Mucosa of stomach (tissue), 1 donor: Measurements from ENCODE around the gene NCF1.
"Not testable (repeated sequence)": the region's sequence is repeated elsewhere in the genome, so short reads cannot be mapped to it uniquely, and the experiment has no call there.

Source experiments
- H3K27me3 ChIP-seq: one replicate; pipeline ENCODE4 v1.7.0; 2013; ENCODE audit warnings: mild to moderate bottlenecking, low read length; ENCODE audit not compliant: control insufficient read depth, insufficient read depth
- H3K36me3 ChIP-seq: one replicate; pipeline ENCODE4 v1.7.0; 2013; ENCODE audit warnings: low read length; ENCODE audit not compliant: control insufficient read depth, insufficient read depth
- H3K4me1 ChIP-seq: one replicate; pipeline ENCODE4 v1.7.0; 2013; ENCODE audit warnings: mild to moderate bottlenecking, low read length; ENCODE audit not compliant: control insufficient read depth, insufficient read depth
- H3K4me3 ChIP-seq: one replicate; pipeline ENCODE4 v1.7.0; 2013; ENCODE audit warnings: low read length
- H3K9ac ChIP-seq: one replicate; pipeline ENCODE4 v1.7.0; 2013; ENCODE audit warnings: mild to moderate bottlenecking, low read length, moderate library complexity
- H3K9me3 ChIP-seq: one replicate; pipeline ENCODE4 v1.7.0; 2013; ENCODE audit warnings: mild to moderate bottlenecking, low read length, moderate library complexity; ENCODE audit not compliant: control insufficient read depth
- donor health status: Pancreatic carcinoma.

The NCF1 gene

DNA sequence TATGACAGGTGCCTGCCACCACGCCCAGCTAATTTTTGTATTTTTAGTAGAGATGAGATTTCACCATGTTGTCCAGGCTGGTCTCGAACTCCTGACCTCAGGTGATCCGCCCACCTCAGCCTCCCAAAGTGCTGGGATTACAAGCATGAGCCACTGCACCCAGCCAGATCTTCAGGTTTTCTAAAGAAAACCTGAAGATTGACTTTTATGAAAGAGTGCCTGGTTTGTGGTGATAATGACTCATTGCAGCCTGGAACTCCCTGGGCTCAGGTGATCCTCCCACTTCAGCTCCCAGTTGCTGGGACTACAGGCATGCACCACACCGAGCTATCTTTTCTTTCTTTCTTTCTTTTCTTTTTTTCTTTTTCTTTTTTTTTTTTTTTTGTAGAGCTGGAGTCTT is 24.8 kb downstream of the NCF1 start:
- H3K27me3 ChIP-seq, H3K9me3 ChIP-seq, H3K36me3 ChIP-seq, H3K4me1 ChIP-seq, H3K9ac ChIP-seq, H3K4me3 ChIP-seq: not testable (repeated sequence)

- not testable (repeated sequence) for H3K27me3 ChIP-seq, H3K4me1 ChIP-seq, H3K9me3 ChIP-seq, H3K4me3 ChIP-seq, H3K9ac ChIP-seq, H3K36me3 ChIP-seq
These were observed 42.1 kb downstream of the NCF1 start for GRCh38 chr7:74815882-74816281.

GRCh38 chr7:74820146-74820805 is 46.5 kb downstream of the NCF1 start:
- not testable (repeated sequence) for H3K27me3 ChIP-seq, H3K4me1 ChIP-seq, H3K9ac ChIP-seq, H3K4me3 ChIP-seq, H3K9me3 ChIP-seq, H3K36me3 ChIP-seq

GRCh38 chr7:74821259-74821658 is 47.4 kb downstream of the NCF1 start:
- not testable (repeated sequence) for H3K4me3 ChIP-seq, H3K9ac ChIP-seq, H3K27me3 ChIP-seq, H3K4me1 ChIP-seq, H3K36me3 ChIP-seq, H3K9me3 ChIP-seq

DNA sequence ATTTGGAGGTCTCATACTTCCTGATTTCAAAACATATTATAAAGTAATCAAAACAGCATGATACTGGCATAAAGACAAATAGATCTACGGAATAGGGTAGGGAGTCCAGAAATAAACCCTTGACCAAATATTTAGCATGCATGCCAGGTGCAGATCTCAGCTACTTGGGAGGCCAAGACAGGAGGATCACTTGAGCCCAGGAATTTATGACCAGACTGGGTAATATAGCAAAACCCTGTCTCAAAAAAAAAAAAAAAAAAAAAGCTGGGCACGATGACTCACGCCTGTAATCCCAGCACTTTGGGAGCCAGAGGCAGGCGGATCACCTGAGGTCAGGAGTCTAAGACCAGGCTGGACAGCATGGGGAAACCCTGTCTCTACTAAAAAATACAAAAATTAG is 56.1 kb downstream of the NCF1 start:
- H3K27me3 ChIP-seq, H3K9ac ChIP-seq, H3K9me3 ChIP-seq, H3K4me1 ChIP-seq, H3K36me3 ChIP-seq, H3K4me3 ChIP-seq: not testable (repeated sequence)

DNA sequence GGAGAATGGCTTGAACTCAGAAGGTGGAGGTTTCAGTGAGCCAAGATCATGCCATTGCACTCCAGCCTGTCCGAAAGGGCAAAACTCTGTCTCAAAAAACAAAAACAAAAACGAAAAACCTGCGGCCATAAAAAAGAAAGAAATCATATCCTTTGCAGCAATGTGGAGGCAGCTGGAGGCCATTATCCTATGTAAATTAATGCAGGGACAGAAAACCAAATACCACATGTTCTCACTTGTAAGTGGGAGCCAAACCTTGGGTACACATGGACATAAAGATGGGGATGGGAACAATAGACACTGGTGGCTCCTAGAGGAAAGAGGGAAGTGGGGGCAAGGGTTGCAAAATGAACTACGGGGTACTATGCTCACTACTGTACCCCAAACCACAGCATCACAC is 56.6 kb downstream of the NCF1 start:
- not testable (repeated sequence) for H3K36me3 ChIP-seq, H3K9me3 ChIP-seq, H3K4me1 ChIP-seq, H3K4me3 ChIP-seq, H3K9ac ChIP-seq, H3K27me3 ChIP-seq
